ENCODE data around the gene SLFN11. TPM values are rescaled to one million over a fixed set of nuclear protein-coding genes. Genes with fewer than 3 reads are reported as not detected.

The SLFN11 gene
- total and polyA plus RNA-seq, 2 of the 8 experiments (the other 6 are each of a cell fraction or from before 2014, with no cell fraction given): 0.11 to 0.28 TPM

DNA sequence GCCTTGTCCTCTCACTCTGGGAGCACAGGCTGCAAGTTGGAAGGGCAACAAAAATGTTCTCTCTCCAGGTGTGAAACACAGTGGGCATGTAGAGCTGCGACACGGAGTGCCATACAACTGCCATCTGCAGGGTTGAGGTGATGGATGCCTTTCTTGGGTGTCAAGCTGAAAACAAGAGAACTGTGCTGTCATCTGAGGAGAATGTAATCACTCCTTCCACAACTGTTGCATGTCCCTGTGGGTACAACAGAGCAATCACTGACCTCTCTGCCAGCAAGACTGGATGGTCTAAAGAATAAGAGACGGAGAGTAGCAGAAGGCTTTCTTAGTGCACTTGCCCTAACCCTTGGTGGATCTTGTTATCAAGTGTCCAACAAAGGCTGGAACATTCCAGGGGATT lies 29.2 kb downstream of the SLFN11 start (continued):
- no peak for TF ChIP-seq CHD7 (IDR thresholded peaks at IDR 0.05; ENCODE audit: insufficient replicate concordance, low read length)
- no peak for TF ChIP-seq KDM4A (IDR thresholded peaks at IDR 0.05; ENCODE audit: low read depth, low read length, severe bottlenecking)
- no peak for TF ChIP-seq CREB1 (IDR thresholded peaks at IDR 0.05)
- TF ChIP-seq BRCA1 (IDR thresholded peaks at IDR 0.05; ENCODE audit: low read depth, low read length): no peak
- TF ChIP-seq SUZ12 (IDR thresholded peaks at IDR 0.05; ENCODE audit: low read length): no peak
- no peak for TF ChIP-seq TAF1 (IDR thresholded peaks at IDR 0.05; ENCODE audit: low read depth, low read length)
- TF ChIP-seq RXRA (IDR thresholded peaks at IDR 0.05; ENCODE audit: insufficient read depth, low read depth, low read length): no peak

Data from H1 (cell line).